Heart left ventricle (tissue), 13 donors: ENCODE results near the gene DTNB.

Experiments used
- CTCF ChIP-seq, 12 donors: fragments of 200-600 bp; sonication (generic) in 4 of 12; IDR thresholded peaks; one replicate each; pipeline versions ENCODE4 v1.5.0 to v1.8.0; 2018 to 2022; ENCODE audit warnings: antibody characterized with exemption in 12 of 12, mild to moderate bottlenecking in 5 of 12
- POLR2A ChIP-seq, 2 donors: fragments of 450-650 bp; IDR thresholded peaks; one replicate each; pipeline ENCODE4 v1.6.1; 2017; ENCODE audit warnings: antibody characterized with exemption in 2 of 2, mild to moderate bottlenecking in 2 of 2, moderate library complexity in 2 of 2
- donor health status: ischemic (EF 13 %, LVEDD 7.1; RV severe dilation, severe dysfunction).
- donor health status: DM: no; HTN: yes; CAD: no.
- donor health status: DM: no; HTN: no; CAD: no.
- donor health status: ischemic (EF 25% LVEDD 6.9; RV normal size, moderate dysfunction).
- donor health status: ischemic (EF 25% LVEDD 5.7; RV mildly dilated, moderate dysfunction).
- donor health status: ischemic (EF 35%, LVEDD 5.7; RV mildly dilated, moderate dysfunction).
- donor health status: nonischemic (EF 11% LVEDD 7.7; RV severe dilation, severe dysfunction).
- donor health status: DM: yes; HTN: yes; CAD: no.
- donor health status: PGD.
- donor health status: ischemic (EF 29% LVEDD 5.4; RV normal size, mild dysfunction).
- donor health status: nonischemic (EF 23%, LVEDD 6.1; RV moderate dilation, normal function).

DNA sequence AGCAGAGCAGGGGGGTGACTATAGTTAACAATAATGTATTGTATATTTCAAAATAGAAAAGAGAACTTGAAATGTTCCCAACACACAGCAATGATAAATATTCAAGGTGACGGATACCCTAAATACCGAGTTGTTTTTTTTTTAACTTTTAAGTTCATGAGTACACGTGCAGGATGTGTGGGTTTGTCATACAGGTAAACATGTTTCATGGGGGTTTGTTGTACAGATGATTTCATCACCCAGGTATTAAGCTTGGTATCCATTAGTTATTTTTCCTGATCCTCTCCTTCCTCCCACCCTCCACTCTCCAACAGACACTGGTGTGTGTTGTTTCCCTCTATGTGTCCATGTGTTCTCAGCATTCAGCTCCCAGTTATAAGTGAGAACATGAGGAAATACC is 167.2 kb downstream of the DTNB start:
- TF ChIP-seq CTCF (IDR thresholded peaks at IDR 0.05) (no peak), POLR2A (IDR thresholded peaks at IDR 0.05) (no peak)
